K562 (cell line): ENCODE measurements around the gene ROR2.

Experiments
- BRCA1 ChIP-seq, 2 experiments: fragments of 450-650 bp in 1 of 2; sonication (generic) in 1 of 2; formaldehyde crosslinking in 1 of 2; IDR thresholded peaks; 2 replicates each; pipeline versions ENCODE4 v1.5.0 to v1.6.1; 2017 to 2020; ENCODE audit warnings: mild to moderate bottlenecking in 1 of 2, missing genetic modification reagents in 1 of 2
- FOXM1 ChIP-seq, 2 experiments: fragments of 450-650 bp in 1 of 2; sonication (generic) in 1 of 2; formaldehyde crosslinking in 1 of 2; IDR thresholded peaks; 2 replicates each; pipeline versions ENCODE4 v1.6.1 to v1.9.0; 2017 to 2022; ENCODE audit warnings: low read depth in 2 of 2, mild to moderate bottlenecking in 2 of 2, missing genetic modification reagents in 1 of 2, moderate library complexity in 1 of 2
- SMARCA4 ChIP-seq: fragments of 450-650 bp; IDR thresholded peaks from 2 replicates; pipeline ENCODE4 v1.6.1; 2016
- TBP ChIP-seq: optimal IDR thresholded peaks from 2 replicates; pipeline ENCODE3; 2011; ENCODE audit warnings: low read depth, low read length, improper control_type of control experiment
- ZNF12 ChIP-seq: sonication (generic); formaldehyde crosslinking; IDR thresholded peaks from 2 replicates; pipeline ENCODE4 v1.4.0; 2020; ENCODE audit warnings: mild to moderate bottlenecking, missing genetic modification reagents
- ZNF121 ChIP-seq: sonication (generic); formaldehyde crosslinking; conservative IDR thresholded peaks from 2 replicates; pipeline ENCODE4 v1.8.0; 2022; ENCODE audit warnings: missing genetic modification reagents
- ZNF274 ChIP-seq: IDR thresholded peaks from 2 replicates; pipeline ENCODE4 v1.6.1; 2011; ENCODE audit warnings: low read depth, mild to moderate bottlenecking, low read length, moderate library complexity, borderline replicate concordance
- TF ChIP-seq, protein P1 (sequence below), 2 experiments: fragments of 450-650 bp in 1 of 2; sonication (generic) in 1 of 2; formaldehyde crosslinking in 1 of 2; IDR thresholded peaks in 1 of 2; conservative IDR thresholded peaks in 1 of 2; 2 replicates each; pipeline versions ENCODE4 v1.6.1 to v1.8.1; 2016 to 2023; ENCODE audit warnings: mild to moderate bottlenecking in 2 of 2, moderate library complexity in 2 of 2, inconsistent platforms in 1 of 2, missing genetic modification reagents in 1 of 2
- TF ChIP-seq, protein P2 (sequence below): fragments of 450-650 bp; formaldehyde crosslinking; IDR thresholded peaks from 2 replicates; pipeline ENCODE4 v1.4.0; 2022; ENCODE audit warnings: missing genetic modification characterization
- TF ChIP-seq, protein P3 (sequence below), 3 experiments: IDR thresholded peaks in 2 of 3; conservative IDR thresholded peaks in 1 of 3; 2 replicates each; pipeline ENCODE4 v1.5.1; 2011 to 2012; ENCODE audit warnings: low read length in 3 of 3, mild to moderate bottlenecking in 3 of 3, control low read depth in 2 of 3, improper control_type of control experiment in 1 of 3, inconsistent platforms in 1 of 3, low read depth in 1 of 3, mixed read lengths in 1 of 3, moderate library complexity in 1 of 3; ENCODE audit not compliant: insufficient read depth in 2 of 3

DNA sequence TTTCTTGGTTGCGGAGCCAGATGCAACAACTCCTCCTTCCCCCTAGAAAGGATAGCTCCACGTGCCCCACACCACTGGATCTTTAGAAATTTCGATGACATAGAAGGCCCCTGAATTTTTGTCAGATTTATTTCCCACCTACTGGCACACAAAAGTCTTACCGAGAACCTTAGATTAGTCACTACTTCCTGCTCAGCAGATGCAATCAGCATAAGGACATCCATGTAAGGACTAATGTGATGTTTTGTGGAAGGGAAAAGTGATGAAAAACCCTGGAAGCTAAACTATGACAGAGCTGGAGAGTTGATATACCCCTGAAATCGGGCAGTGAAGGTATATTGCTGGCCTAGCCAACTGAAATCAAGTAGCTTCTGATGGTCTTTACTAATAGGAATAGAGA is 400.9 kb downstream of the ROR2 start:
- no peak for TF ChIP-seq FOXM1 (IDR thresholded peaks at IDR 0.05; ENCODE audit: low read depth)
- TF ChIP-seq FOXM1 (CRISPR knock-in tag; IDR thresholded peaks at IDR 0.05; ENCODE audit: low read depth) = no peak
- TF ChIP-seq, protein P1, sequence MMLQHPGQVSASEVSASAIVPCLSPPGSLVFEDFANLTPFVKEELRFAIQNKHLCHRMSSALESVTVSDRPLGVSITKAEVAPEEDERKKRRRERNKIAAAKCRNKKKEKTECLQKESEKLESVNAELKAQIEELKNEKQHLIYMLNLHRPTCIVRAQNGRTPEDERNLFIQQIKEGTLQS (IDR thresholded peaks at IDR 0.05) = no peak
- TF ChIP-seq, protein P1 (CRISPR knock-in tag; conservative IDR thresholded peaks at IDR 0.05) = no peak
- no peak for TF ChIP-seq SMARCA4
- TF ChIP-seq ZNF274 = no peak
- no peak for TF ChIP-seq BRCA1 (IDR thresholded peaks at IDR 0.05)
- no peak for TF ChIP-seq BRCA1 (CRISPR knock-in tag; IDR thresholded peaks at IDR 0.05)
- TF ChIP-seq, protein P2, sequence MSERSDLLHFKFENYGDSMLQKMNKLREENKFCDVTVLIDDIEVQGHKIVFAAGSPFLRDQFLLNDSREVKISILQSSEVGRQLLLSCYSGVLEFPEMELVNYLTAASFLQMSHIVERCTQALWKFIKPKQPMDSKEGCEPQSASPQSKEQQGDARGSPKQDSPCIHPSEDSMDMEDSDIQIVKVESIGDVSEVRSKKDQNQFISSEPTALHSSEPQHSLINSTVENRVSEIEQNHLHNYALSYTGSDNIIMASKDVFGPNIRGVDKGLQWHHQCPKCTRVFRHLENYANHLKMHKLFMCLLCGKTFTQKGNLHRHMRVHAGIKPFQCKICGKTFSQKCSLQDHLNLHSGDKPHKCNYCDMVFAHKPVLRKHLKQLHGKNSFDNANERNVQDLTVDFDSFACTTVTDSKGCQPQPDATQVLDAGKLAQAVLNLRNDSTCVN (CRISPR knock-in tag) = no peak
- TF ChIP-seq, protein P3, sequence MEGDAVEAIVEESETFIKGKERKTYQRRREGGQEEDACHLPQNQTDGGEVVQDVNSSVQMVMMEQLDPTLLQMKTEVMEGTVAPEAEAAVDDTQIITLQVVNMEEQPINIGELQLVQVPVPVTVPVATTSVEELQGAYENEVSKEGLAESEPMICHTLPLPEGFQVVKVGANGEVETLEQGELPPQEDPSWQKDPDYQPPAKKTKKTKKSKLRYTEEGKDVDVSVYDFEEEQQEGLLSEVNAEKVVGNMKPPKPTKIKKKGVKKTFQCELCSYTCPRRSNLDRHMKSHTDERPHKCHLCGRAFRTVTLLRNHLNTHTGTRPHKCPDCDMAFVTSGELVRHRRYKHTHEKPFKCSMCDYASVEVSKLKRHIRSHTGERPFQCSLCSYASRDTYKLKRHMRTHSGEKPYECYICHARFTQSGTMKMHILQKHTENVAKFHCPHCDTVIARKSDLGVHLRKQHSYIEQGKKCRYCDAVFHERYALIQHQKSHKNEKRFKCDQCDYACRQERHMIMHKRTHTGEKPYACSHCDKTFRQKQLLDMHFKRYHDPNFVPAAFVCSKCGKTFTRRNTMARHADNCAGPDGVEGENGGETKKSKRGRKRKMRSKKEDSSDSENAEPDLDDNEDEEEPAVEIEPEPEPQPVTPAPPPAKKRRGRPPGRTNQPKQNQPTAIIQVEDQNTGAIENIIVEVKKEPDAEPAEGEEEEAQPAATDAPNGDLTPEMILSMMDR (IDR thresholded peaks at IDR 0.05 in 2 of 3, conservative IDR thresholded peaks at IDR 0.05 in 1 of 3; ENCODE audit: insufficient read depth in 2 of 3, low read depth in 1 of 3, low read length in 3 of 3) = no peak
- no peak for TF ChIP-seq TBP
- no peak for TF ChIP-seq ZNF121 (CRISPR knock-in tag)
- TF ChIP-seq ZNF12 (CRISPR knock-in tag) = no peak
